GM21390 (cell line): Measurements from ENCODE around the gene TTC34.

Experiments used
- ATAC-seq: cut with Tn5 transposase; IDR thresholded peaks from one replicate; pipeline ENCODE4 v1.9.1; 2021; ENCODE audit not compliant: unreplicated experiment

TTC34 gene

GRCh38 chr1:2607641-2608091 is 193.8 kb downstream of the TTC34 start:
- ATAC-seq, result no peak

GRCh38 chr1:2606881-2607621 is 194.4 kb downstream of the TTC34 start:
- ATAC-seq, result no peak

- no peak for ATAC-seq
These were observed 195.1 kb downstream of the TTC34 start for GRCh38 chr1:2606396-2606880.

GRCh38 chr1:2605509-2606395 is 195.7 kb downstream of the TTC34 start:
- ATAC-seq, result no peak

- no peak for ATAC-seq
These were observed 196.5 kb downstream of the TTC34 start for GRCh38 chr1:2604844-2605508.

- ATAC-seq, result no peak
These were observed 197.2 kb downstream of the TTC34 start for GRCh38 chr1:2604156-2604843.

GRCh38 chr1:2603521-2604155 is 197.9 kb downstream of the TTC34 start:
- no peak for ATAC-seq

- no peak for ATAC-seq
These were observed 198.5 kb downstream of the TTC34 start for GRCh38 chr1:2602866-2603520.

GRCh38 chr1:2602311-2602835 is 199.1 kb downstream of the TTC34 start:
- ATAC-seq, result no peak

- no peak for ATAC-seq
These were observed 199.7 kb downstream of the TTC34 start for GRCh38 chr1:2601721-2602303.

GRCh38 chr1:2598329-2598931 is 203.1 kb downstream of the TTC34 start:
- ATAC-seq, result no peak

GRCh38 chr1:2597441-2598328 is 203.8 kb downstream of the TTC34 start:
- no peak for ATAC-seq

- no peak for ATAC-seq
These were observed 204.8 kb downstream of the TTC34 start for GRCh38 chr1:2596530-2597333.

GRCh38 chr1:2595812-2596529 is 205.5 kb downstream of the TTC34 start:
- ATAC-seq, result no peak

- ATAC-seq, result no peak
These were observed 206.2 kb downstream of the TTC34 start for GRCh38 chr1:2595261-2595811.

GRCh38 chr1:2594641-2595131 is 206.8 kb downstream of the TTC34 start:
- no peak for ATAC-seq
